ENCODE results near the gene FOSB. TPM values are rescaled to one million over a fixed set of nuclear protein-coding genes. Genes with fewer than 3 reads are reported as not detected.

Gene FOSB
- total RNA-seq, 1 experiment from 2014 or later: 29.3 TPM

- peaks cover 61% of the 10 kb centered on the region for H3K36me3 Mint-ChIP-seq (ENCODE audit: insufficient read depth, unreplicated experiment)
- no peak for DNase-seq (ENCODE audit: unreplicated experiment)
- intact Hi-C loops (cut with micrococcal nuclease): loop anchor here (5.0 kb wide), 1 partner anchor 224 kb away; the partner anchor contains the start of gene MARK4
- ChIA-PET POLR2A (interaction anchor here (1.0 to 4.4 kb wide), 3 partner anchors 8 to 37 kb away, joined by 3 to 75 read pairs (median 5); partner anchors contain the start of gene FOSB), CTCF (interaction anchor here (3.4 to 13.4 kb wide), 2 partner anchors 8 to 43 kb away, joined by 31 to 386 read pairs; partner anchors contain the start of genes ERCC1 and FOSB)
- no peaks in the 10 kb centered on the region for H3K9me3 Mint-ChIP-seq (ENCODE audit: unreplicated experiment)
- H3K27me3 Mint-ChIP-seq (ENCODE audit: insufficient read depth, unreplicated experiment): no peaks in the 10 kb centered on the region
- TF ChIP-seq CTCF (IDR thresholded peaks at IDR 0.05; ENCODE audit: unreplicated experiment): no peak
- H3K4me3 Mint-ChIP-seq (ENCODE audit: unreplicated experiment): no peak overlapping the region
- peak overlapping the region; percentile 59 for H3K27ac Mint-ChIP-seq (ENCODE audit: low read depth, unreplicated experiment)
- BruUV-seq (replicated peaks): no TSS peak
- peaks cover 14% of the 10 kb centered on the region for H3K4me1 Mint-ChIP-seq (ENCODE audit: insufficient read depth, unreplicated experiment)
Measured at GRCh38 chr19:45476304-45476703, 8.5 kb downstream of the FOSB start.

GRCh38 chr19:45477186-45477585 is 9.4 kb downstream of the FOSB start:
- no TSS peak for BruUV-seq (replicated peaks)
- no peak for TF ChIP-seq CTCF (IDR thresholded peaks at IDR 0.05; ENCODE audit: unreplicated experiment)
- Mint-ChIP-seq H3K27ac (ENCODE audit: low read depth, unreplicated experiment) (no peak overlapping the region), H3K27me3 (ENCODE audit: insufficient read depth, unreplicated experiment) (no peaks in the 10 kb centered on the region), H3K9me3 (ENCODE audit: unreplicated experiment) (no peaks in the 10 kb centered on the region), H3K4me3 (ENCODE audit: unreplicated experiment) (peak overlapping the region; percentile 34), H3K36me3 (ENCODE audit: insufficient read depth, unreplicated experiment) (peaks cover 52% of the 10 kb centered on the region), H3K4me1 (ENCODE audit: insufficient read depth, unreplicated experiment) (peaks cover 14% of the 10 kb centered on the region)
- ChIA-PET CTCF (interaction anchor here (3.4 to 13.4 kb wide), 2 partner anchors 9 to 44 kb away, joined by 31 to 386 read pairs; partner anchors contain the start of genes ERCC1 and FOSB), POLR2A (interaction anchor here (1.0 to 5.3 kb wide), 5 partner anchors 9 to 74 kb away, joined by 3 to 110 read pairs (median 46); partner anchors contain the start of genes FOSB and PPP1R13L)
- intact Hi-C loops (cut with micrococcal nuclease): loop anchor here (5.0 kb wide), 1 partner anchor 225 kb away; the partner anchor contains the start of gene MARK4
- no peak for DNase-seq (ENCODE audit: unreplicated experiment)

- intact Hi-C loops (cut with micrococcal nuclease): loop anchor here (1.0 to 5.0 kb wide), 7 partner anchors 9 to 226 kb away; partner anchors contain the start of gene MARK4
- ChIA-PET POLR2A (interaction anchor here (0.5 to 5.3 kb wide), 21 partner anchors 9 to 523 kb away, joined by 3 to 110 read pairs (median 5); partner anchors contain the start of genes CLPTM1, ERCC1, FOSB and OPA3), CTCF (interaction anchor here (0.6 to 13.4 kb wide), 16 partner anchors 9 to 614 kb away, joined by 3 to 386 read pairs (median 4); partner anchors contain the start of genes ERCC1, FOSB and PPP1R13L)
- H3K27ac Mint-ChIP-seq (ENCODE audit: low read depth, unreplicated experiment): peak overlapping the region; percentile 99
- TF ChIP-seq CTCF (IDR thresholded peaks at IDR 0.05; ENCODE audit: unreplicated experiment): no peak
- no peaks in the 10 kb centered on the region for H3K27me3 Mint-ChIP-seq (ENCODE audit: insufficient read depth, unreplicated experiment)
- DNase-seq (ENCODE audit: unreplicated experiment): no peak
- H3K36me3 Mint-ChIP-seq (ENCODE audit: insufficient read depth, unreplicated experiment): peaks cover 45% of the 10 kb centered on the region
- no TSS peak for BruUV-seq (replicated peaks)
- peak overlapping the region; percentile 76 for H3K4me3 Mint-ChIP-seq (ENCODE audit: unreplicated experiment)
- H3K4me1 Mint-ChIP-seq (ENCODE audit: insufficient read depth, unreplicated experiment): peaks cover 14% of the 10 kb centered on the region
- no peaks in the 10 kb centered on the region for H3K9me3 Mint-ChIP-seq (ENCODE audit: unreplicated experiment)
Measured at GRCh38 chr19:45477713-45478453, 10.1 kb downstream of the FOSB start.
